Right lobe of liver (tissue), 6 donors: Measurements from ENCODE around the gene IYD. TPM values are rescaled to one million over a fixed set of nuclear protein-coding genes. Genes with fewer than 3 reads are reported as not detected.

Source experiments
- ATAC-seq, 4 donors: fragments of 200-7000 bp; cut with Tn5 transposase; one replicate each; pipeline ENCODE4 v1.9.1; 2020; ENCODE audit warnings: mild to moderate bottlenecking in 4 of 4, moderate library complexity in 4 of 4
- DNase-seq, 3 donors: peaks; one replicate each; pipeline ENCODE4 v3.0.0-alpha.2; 2020
- H3K27ac ChIP-seq, 3 donors: fragments of 200-600 bp; one replicate each; pipeline ENCODE4 v1.8.0; 2022
- H3K27me3 ChIP-seq, 2 donors: fragments of 200-600 bp; one replicate each; pipeline ENCODE4 v1.8.0; 2022
- H3K36me3 ChIP-seq, 4 donors: fragments of 200-600 bp; sonication (generic) in 1 of 4; one replicate each; pipeline versions ENCODE4 v1.5.1 to v1.8.0; 2017 to 2022; ENCODE audit warnings: control low read depth in 1 of 4
- H3K4me1 ChIP-seq, 4 donors: fragments of 200-600 bp; sonication (generic) in 1 of 4; one replicate each; pipeline versions ENCODE4 v1.5.1 to v1.8.0; 2017 to 2022; ENCODE audit warnings: control low read depth in 1 of 4
- H3K4me3 ChIP-seq, 3 donors: fragments of 200-600 bp; one replicate each; pipeline ENCODE4 v1.8.0; 2022
- H3K9me3 ChIP-seq, 4 donors: fragments of 200-600 bp; sonication (generic) in 1 of 4; one replicate each; pipeline versions ENCODE4 v1.5.1 to v1.8.0; 2017 to 2022; ENCODE audit warnings: control low read depth in 1 of 4
- POLR2A ChIP-seq: fragments of 450-650 bp; IDR thresholded peaks from one replicate; pipeline ENCODE4 v1.6.1; 2017; ENCODE audit warnings: antibody characterized with exemption, mild to moderate bottlenecking
- WGBS: methylation state at CpG from one replicate; pipeline ENCODE4 v1.1.6; 2018; ENCODE audit warnings: low coverage, low lambda C conversion rate; ENCODE audit not compliant: insufficient coverage; ENCODE audit errors: missing lambda C conversion rate; 5-methylcytosine and 5-hydroxymethylcytosine counted together
- intact Hi-C, 2 donors: fragments of 100-400 bp; cut with DNase I; formaldehyde crosslinking; loops; one replicate each; pipeline versions ENCODE4 v1.11.2 to v1.14.1; 2022
- small RNA-seq, 2 experiments: library from RNA; depleted of rRNA; stranded (forward); fragments of <200 nt; gene quantifications; one replicate each; pipeline ENCODE3, GENCODE V24; 2016
- total RNA-seq, 6 experiments: library from RNA; depleted of rRNA in 2 of 6; stranded (reverse); fragments of >200 nt in 2 of 6; fragmentation: NEBNext Ultra II Directional in 3 of 6; extraction: Animal tissue kit (Norgen Biotek cat#: 25700) in 3 of 6; gene quantifications; one replicate each; pipeline versions ENCODE4 v1.1.0 to v1.2.4, GENCODE V29; 2016 to 2023
- TF ChIP-seq, protein P1 (sequence below), 4 donors: fragments of 200-600 bp in 3 of 4; fragments of 450-650 bp in 1 of 4; IDR thresholded peaks; one replicate each; pipeline versions ENCODE4 v1.5.1 to v1.8.0; 2016 to 2022; ENCODE audit warnings: antibody characterized with exemption in 4 of 4, mild to moderate bottlenecking in 2 of 4
- donor health status: DM: no; HTN: yes; CAD: no.
- donor health status: DM: no; HTN: no; CAD: no.
- donor health status: DM: no; HTN: no; CAD: no.
- donor health status: DM: no; HTN: yes; CAD: no.
- donor health status: DM: no; HTN: yes; CAD: no.

IYD gene
- total RNA-seq, 6 experiments from 2014 or later = 5.8 to 21.6 (median 16.1) TPM

DNA sequence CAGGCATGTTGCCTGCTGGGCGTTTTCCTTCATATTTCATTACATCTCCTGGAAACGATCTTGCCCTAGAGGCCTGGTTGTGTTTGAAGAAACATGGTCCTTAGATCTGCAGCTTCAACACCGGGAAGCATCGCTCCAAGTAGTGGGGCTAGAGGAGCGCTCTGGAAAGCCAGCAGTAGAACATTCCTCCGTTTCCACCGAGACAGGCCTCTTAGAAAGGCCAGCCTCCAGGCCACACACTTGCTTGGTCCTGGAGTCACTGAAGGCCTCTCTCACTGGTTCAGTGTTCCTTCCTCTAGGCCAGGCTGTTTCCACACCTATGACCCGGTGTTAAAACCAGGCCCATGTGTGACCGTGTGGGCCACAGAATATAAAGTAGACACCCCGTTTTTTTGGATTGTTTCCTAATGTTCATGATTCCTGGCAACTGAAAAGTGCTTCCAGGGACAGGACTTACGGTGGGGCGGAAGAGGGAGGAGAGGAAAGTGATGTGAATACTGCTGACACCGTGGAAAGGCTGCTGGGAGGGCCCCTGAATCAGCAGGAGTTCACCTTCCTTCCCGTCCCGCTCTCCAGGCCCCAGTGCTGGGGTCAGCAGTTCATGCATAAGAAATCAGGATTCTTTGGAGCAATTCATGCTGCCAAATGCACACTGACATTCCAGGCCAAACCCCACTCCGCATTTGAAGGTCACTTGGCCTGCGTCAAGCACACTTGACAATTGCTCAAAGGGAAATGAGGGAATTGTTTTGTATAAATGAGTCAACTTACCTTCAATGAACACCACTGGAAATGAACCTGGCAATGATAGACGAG lies 83.8 kb downstream of the IYD start:
- Histone ChIP-seq H3K27ac (peak overlapping the region in 2 of 3 donors; percentile 18 to 60), H3K9me3 (no peaks in the 10 kb centered on the region), H3K4me3 (no peak overlapping the region), H3K36me3 (no peaks in the 10 kb centered on the region), H3K27me3 (no peaks in the 10 kb centered on the region), H3K4me1 (peaks cover 0 to 13% (median 5%) of the 10 kb centered on the region in 4 donors)
- DNase-seq (peak; percentile 58 to 72 (median 67)), ATAC-seq (peak; percentile 59 to 73 (median 68))
- TF ChIP-seq, protein P1, sequence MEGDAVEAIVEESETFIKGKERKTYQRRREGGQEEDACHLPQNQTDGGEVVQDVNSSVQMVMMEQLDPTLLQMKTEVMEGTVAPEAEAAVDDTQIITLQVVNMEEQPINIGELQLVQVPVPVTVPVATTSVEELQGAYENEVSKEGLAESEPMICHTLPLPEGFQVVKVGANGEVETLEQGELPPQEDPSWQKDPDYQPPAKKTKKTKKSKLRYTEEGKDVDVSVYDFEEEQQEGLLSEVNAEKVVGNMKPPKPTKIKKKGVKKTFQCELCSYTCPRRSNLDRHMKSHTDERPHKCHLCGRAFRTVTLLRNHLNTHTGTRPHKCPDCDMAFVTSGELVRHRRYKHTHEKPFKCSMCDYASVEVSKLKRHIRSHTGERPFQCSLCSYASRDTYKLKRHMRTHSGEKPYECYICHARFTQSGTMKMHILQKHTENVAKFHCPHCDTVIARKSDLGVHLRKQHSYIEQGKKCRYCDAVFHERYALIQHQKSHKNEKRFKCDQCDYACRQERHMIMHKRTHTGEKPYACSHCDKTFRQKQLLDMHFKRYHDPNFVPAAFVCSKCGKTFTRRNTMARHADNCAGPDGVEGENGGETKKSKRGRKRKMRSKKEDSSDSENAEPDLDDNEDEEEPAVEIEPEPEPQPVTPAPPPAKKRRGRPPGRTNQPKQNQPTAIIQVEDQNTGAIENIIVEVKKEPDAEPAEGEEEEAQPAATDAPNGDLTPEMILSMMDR (IDR thresholded peaks at IDR 0.05) = no peak
- TF ChIP-seq POLR2A = no peak
- 71% methylated on average over 14 of the region's 18 CpGs for WGBS
- intact Hi-C loops = no loop called here

DNA sequence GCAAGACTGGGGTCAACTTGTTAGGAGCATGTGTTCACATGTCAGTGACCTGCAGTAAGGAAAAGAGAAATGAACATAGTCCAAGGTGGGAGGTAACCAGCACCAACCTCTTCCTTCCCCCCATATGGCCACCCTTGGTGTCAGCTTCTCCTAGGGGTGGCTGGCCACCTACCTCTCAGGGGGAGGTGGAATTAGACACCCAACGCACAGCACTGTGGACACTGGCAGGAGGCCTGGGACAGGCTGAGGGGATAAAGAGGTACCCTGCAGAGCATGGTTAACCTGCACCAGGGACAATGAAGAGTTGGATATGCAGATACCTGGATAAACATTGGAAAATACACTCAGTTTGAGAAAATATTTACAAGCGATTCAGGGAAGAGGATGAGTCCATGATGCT lies 84.5 kb downstream of the IYD start:
- Histone ChIP-seq H3K27me3 (no peaks in the 10 kb centered on the region), H3K4me1 (peaks cover 0 to 14% (median 6%) of the 10 kb centered on the region in 4 donors), H3K4me3 (no peak overlapping the region), H3K27ac (peak overlapping the region in 1 of 3 donors; percentile 11), H3K9me3 (no peaks in the 10 kb centered on the region), H3K36me3 (no peaks in the 10 kb centered on the region)
- intact Hi-C loops = no loop called here
- TF ChIP-seq, protein P1 (IDR thresholded peaks at IDR 0.05) = no peak
- TF ChIP-seq POLR2A = no peak
- no peak for DNase-seq
- WGBS = 100% methylated on average over 1 of the region's 2 CpGs
- ATAC-seq = no peak

Small RNAs within 50 kb of the gene (small RNA-seq; reads per million reads assigned to genes)
- gene RNU4-7P = 0.10 to 0.78 reads per million in 2 experiments

Other genes starting within 250 kb of the IYD start
- not detected for gene PPP1R14C, start 226.0 kb upstream of the IYD start, total RNA-seq
- gene PLEKHG1, start 230.9 kb downstream of the IYD start, total RNA-seq = 10 to 100 TPM in 5 of 6 experiments, 1 to 10 TPM in 1; 8.7 to 20.3 (median 11.8) TPM